HUES64 (cell line): Measurements from ENCODE around the gene STXBP4.

ENCODE experiments used
- H3K27ac ChIP-seq: 2 replicates; pipeline ENCODE4 v1.7.0; 2013; ENCODE audit warnings: low read depth, low read length, inconsistent platforms
- H3K27me3 ChIP-seq: 2 replicates; pipeline ENCODE4 v1.6.1; 2013; ENCODE audit warnings: mild to moderate bottlenecking, low read length; ENCODE audit not compliant: insufficient read depth
- H3K36me3 ChIP-seq: 2 replicates; pipeline ENCODE4 v1.6.1; 2013; ENCODE audit warnings: mild to moderate bottlenecking, low read length; ENCODE audit not compliant: insufficient read depth
- H3K4me1 ChIP-seq: 2 replicates; pipeline ENCODE4 v1.6.1; 2013; ENCODE audit warnings: mild to moderate bottlenecking, low read length, moderate library complexity; ENCODE audit not compliant: insufficient read depth
- H3K4me3 ChIP-seq: 2 replicates; pipeline ENCODE4 v1.5.1; 2013; ENCODE audit warnings: mild to moderate bottlenecking, low read length, moderate library complexity
- H3K9ac ChIP-seq: 2 replicates; pipeline ENCODE4 v1.6.1; 2013; ENCODE audit warnings: mild to moderate bottlenecking, low read depth, low read length
- H3K9me3 ChIP-seq: 2 replicates; pipeline ENCODE4 v1.6.1; 2013; ENCODE audit warnings: low read depth, low read length; ENCODE audit not compliant: insufficient read depth
- WGBS: fragments of 150-250, 120-280 bp; methylation state at CpG from one replicate; pipeline ENCODE4 v1.1.7; 2013; ENCODE audit warnings: missing lambda C conversion rate; 5-methylcytosine and 5-hydroxymethylcytosine counted together

Gene STXBP4

GRCh38 chr17:54944796-54945195 is 23.8 kb upstream of the STXBP4 start:
- Histone ChIP-seq H3K36me3 (peaks cover 77% of the 10 kb centered on the region), H3K27me3 (no peaks in the 10 kb centered on the region), H3K4me1 (no peaks in the 10 kb centered on the region), H3K9ac (no peak overlapping the region), H3K9me3 (no peaks in the 10 kb centered on the region), H3K27ac (no peak overlapping the region), H3K4me3 (no peak overlapping the region)
- 98% methylated on average over 1 of the region's 1 CpG for WGBS

GRCh38 chr17:54945231-54945630 is 23.3 kb upstream of the STXBP4 start:
- H3K9ac ChIP-seq = no peak overlapping the region
- H3K4me3 ChIP-seq = no peak overlapping the region
- H3K36me3 ChIP-seq = peaks cover 77% of the 10 kb centered on the region
- no peaks in the 10 kb centered on the region for H3K27me3 ChIP-seq
- no peaks in the 10 kb centered on the region for H3K4me1 ChIP-seq
- no CpG with 5 or more reads among the region's 1 CpG for WGBS
- H3K27ac ChIP-seq = no peak overlapping the region
- H3K9me3 ChIP-seq = no peaks in the 10 kb centered on the region

DNA sequence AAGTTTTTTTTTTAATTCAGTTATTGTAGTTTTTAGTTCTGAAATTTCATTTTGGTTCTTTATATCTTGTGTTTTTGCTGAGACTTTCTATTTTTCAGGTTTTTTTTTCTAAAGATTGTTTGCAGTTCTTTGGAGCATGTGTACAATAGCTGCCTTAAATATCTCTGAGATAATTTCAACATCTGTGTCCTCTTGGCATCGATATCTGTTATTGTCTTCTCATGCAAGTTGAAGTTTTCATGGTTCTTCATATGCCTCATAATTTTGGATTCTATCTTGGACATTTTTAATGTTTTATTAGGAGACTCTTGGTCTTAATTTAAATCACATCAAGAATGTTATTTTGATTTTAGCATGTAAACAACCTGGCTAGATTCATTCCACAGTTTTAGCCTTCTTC is 22.9 kb upstream of the STXBP4 start:
- 100% methylated on average over 1 of the region's 1 CpG for WGBS
- Histone ChIP-seq H3K9me3 (no peaks in the 10 kb centered on the region), H3K9ac (no peak overlapping the region), H3K4me3 (no peak overlapping the region), H3K27me3 (no peaks in the 10 kb centered on the region), H3K36me3 (peaks cover 77% of the 10 kb centered on the region), H3K27ac (no peak overlapping the region), H3K4me1 (no peaks in the 10 kb centered on the region)

- peaks cover 79% of the 10 kb centered on the region for H3K36me3 ChIP-seq
- H3K9me3 ChIP-seq = no peaks in the 10 kb centered on the region
- no peak overlapping the region for H3K4me3 ChIP-seq
- no peaks in the 10 kb centered on the region for H3K4me1 ChIP-seq
- no peak overlapping the region for H3K27ac ChIP-seq
- WGBS = 97% methylated on average over 2 of the region's 2 CpGs
- no peak overlapping the region for H3K9ac ChIP-seq
- no peaks in the 10 kb centered on the region for H3K27me3 ChIP-seq
These were observed 21.2 kb upstream of the STXBP4 start for GRCh38 chr17:54947396-54947795.

GRCh38 chr17:54948380-54948779 is 20.2 kb upstream of the STXBP4 start:
- Histone ChIP-seq H3K36me3 (peaks cover 80% of the 10 kb centered on the region), H3K9me3 (no peaks in the 10 kb centered on the region), H3K4me3 (no peak overlapping the region), H3K4me1 (no peaks in the 10 kb centered on the region), H3K27me3 (no peaks in the 10 kb centered on the region), H3K27ac (no peak overlapping the region), H3K9ac (no peak overlapping the region)
- 95% methylated on average over 5 of the region's 5 CpGs for WGBS

- H3K9me3 ChIP-seq = no peaks in the 10 kb centered on the region
- H3K4me3 ChIP-seq = no peak overlapping the region
- H3K27me3 ChIP-seq = no peaks in the 10 kb centered on the region
- H3K4me1 ChIP-seq = no peaks in the 10 kb centered on the region
- no peak overlapping the region for H3K27ac ChIP-seq
- 98% methylated on average over 2 of the region's 2 CpGs for WGBS
- peaks cover 96% of the 10 kb centered on the region for H3K36me3 ChIP-seq
- H3K9ac ChIP-seq = no peak overlapping the region
These were observed 18.4 kb upstream of the STXBP4 start for GRCh38 chr17:54950116-54950515.

DNA sequence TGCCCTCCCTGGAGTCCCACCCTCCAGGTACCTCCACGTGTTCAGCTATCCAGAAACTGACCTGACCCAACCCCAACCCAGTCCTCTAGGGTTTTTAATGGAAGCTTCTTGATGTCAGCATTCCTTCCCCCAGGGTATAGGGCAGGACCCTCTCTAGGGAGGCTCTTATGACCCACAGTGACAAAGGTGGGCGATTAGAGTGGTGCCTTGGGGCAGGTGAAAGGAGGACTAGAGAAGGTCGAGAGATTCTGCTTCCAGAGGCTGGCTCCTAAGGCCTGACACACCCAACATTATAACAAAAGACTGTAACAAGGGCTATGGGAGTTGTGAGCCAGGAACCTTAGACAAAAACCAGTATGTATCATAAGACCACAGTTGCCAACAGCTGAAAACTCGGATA is 17.3 kb upstream of the STXBP4 start:
- H3K9ac ChIP-seq = no peak overlapping the region
- no peak overlapping the region for H3K4me3 ChIP-seq
- no peaks in the 10 kb centered on the region for H3K27me3 ChIP-seq
- 87% methylated on average over 4 of the region's 4 CpGs for WGBS
- no peak overlapping the region for H3K27ac ChIP-seq
- H3K4me1 ChIP-seq = no peaks in the 10 kb centered on the region
- peaks cover 88% of the 10 kb centered on the region for H3K36me3 ChIP-seq
- H3K9me3 ChIP-seq = no peaks in the 10 kb centered on the region

DNA sequence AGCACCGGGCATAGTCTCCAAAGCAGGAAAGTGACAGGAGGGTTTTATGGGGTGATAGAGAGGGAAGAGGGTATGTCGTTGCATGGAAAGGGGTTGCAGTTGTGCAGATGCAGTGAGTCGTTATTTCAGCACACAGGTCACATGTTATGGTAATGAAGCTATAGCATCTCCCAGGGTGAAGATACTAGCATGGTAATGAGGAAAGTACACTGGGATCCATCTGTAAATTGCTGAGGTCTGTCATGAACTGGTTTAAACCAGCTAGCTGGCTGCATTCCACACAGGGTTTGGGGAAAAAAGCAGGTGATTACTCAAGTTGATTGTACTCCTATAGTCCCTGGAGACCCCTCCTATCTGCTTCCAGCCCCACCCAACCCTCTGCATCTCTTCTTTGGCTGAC is 11.8 kb upstream of the STXBP4 start:
- Histone ChIP-seq H3K4me1 (peaks cover 7% of the 10 kb centered on the region; the same call in 1 of the 2 replicates), H3K9ac (no peak overlapping the region), H3K9me3 (no peaks in the 10 kb centered on the region), H3K36me3 (peaks cover 82% of the 10 kb centered on the region), H3K27ac (no peak overlapping the region; the same call in 1 of the 2 replicates), H3K27me3 (no peaks in the 10 kb centered on the region), H3K4me3 (no peak overlapping the region)
- 59% methylated on average over 3 of the region's 3 CpGs for WGBS

DNA sequence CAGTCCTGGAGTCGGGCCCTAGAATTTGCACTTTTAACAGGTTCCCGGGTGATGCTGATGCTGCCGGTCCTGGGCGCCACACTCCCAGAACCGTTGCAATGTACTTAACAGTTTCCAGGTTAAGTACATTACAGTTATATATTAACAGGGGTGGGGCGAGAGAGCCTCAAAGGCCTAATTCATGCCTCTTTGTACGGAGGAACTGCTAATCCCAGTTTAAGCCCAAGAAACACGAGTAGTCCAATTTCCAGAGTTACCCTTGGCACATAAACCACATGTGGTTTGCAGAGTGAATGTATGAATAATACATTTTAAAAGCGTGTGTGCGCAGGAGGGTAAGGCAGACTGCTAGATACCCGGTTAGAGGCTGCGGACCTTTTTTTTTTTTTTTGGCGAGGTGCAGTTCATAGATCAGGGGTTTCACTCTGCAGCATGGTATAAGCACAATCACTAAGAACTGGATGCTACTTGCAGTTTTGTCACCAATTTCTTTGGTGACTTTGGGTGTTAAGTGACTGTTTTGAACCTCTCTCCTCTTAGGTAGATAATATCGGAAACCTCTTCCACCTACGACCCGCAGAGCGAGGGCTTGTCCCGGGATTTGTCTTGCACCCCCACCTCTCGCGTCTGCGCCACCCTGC is 824 bp upstream of the STXBP4 start:
- H3K36me3 ChIP-seq = peaks cover 36% of the 10 kb centered on the region
- peak overlapping the region; percentile 99 for H3K9ac ChIP-seq
- no peaks in the 10 kb centered on the region for H3K27me3 ChIP-seq
- peak overlapping the region; percentile 97 for H3K4me3 ChIP-seq
- H3K27ac ChIP-seq = peak overlapping the region; percentile 86
- no peaks in the 10 kb centered on the region for H3K9me3 ChIP-seq
- under 1% methylated on average over 19 of the region's 21 CpGs for WGBS
- peaks cover 6% of the 10 kb centered on the region; the same call in 1 of the 2 replicates for H3K4me1 ChIP-seq

DNA sequence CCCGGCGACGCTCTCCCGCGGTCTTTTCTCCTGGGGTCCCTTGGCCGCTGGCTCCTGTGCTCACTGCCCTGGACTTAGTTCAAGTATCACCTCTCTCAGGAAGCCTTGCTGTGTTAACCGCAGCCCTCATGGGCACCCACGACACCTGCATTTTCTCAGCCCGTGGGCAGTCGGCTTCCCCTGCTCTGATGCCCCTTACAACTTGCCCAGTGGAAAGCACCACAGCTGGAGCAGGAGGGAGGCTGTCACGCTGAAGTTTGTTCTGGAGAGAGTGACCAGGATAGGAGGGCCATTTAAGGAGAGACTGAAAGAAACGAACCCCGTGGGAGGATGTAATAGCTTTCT is 395 bp downstream of the STXBP4 start:
- no peaks in the 10 kb centered on the region for H3K9me3 ChIP-seq
- H3K27ac ChIP-seq = peak overlapping the region; percentile 86
- H3K36me3 ChIP-seq = peaks cover 24% of the 10 kb centered on the region
- under 1% methylated on average over 13 of the region's 13 CpGs for WGBS
- no peaks in the 10 kb centered on the region for H3K27me3 ChIP-seq
- peaks cover 6% of the 10 kb centered on the region; the same call in 1 of the 2 replicates for H3K4me1 ChIP-seq
- H3K4me3 ChIP-seq = peak overlapping the region; percentile 97
- peak overlapping the region; percentile 99 for H3K9ac ChIP-seq

DNA sequence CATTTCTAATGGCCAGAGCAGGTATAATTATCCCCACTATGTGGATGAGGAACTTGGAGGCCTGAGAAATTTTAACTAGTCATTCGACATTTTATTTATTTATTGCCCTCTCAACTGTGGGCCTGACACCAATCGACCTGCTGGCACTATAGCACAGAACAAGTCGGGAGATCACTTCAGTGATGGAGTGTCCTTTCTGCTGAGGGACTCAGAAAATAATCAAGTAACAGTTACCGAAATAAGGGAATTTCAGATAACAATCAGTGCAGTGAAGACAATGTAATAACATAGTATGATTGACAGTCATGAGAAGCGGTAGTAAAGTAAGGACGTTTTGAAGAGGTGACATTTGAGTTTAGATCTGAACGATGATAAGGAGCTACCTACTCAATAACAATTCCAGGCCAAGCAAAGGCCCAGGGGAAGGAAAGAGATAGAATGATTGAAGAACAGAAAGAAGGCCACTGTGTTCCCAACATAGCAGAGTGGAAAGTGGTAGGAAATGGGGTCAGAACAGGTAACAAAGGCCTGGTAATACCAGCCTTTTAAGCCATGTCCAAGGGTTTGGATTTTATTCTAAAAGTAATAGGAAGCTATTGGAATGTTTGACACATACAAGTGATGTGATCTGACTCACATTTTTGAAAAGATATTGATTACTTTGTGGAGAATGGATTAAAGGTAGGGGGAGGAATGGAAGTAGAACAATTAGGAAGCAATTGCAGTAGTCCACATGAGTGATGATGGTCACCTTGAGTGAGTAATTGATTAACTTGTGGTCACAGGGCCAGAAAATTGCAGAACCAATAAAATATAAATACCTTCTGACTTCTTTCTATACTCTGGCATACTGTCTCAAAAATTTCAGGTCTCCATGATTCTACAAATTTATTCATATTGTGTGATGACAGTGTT is 1.4 kb downstream of the STXBP4 start:
- no peaks in the 10 kb centered on the region for H3K9me3 ChIP-seq
- H3K4me3 ChIP-seq = peak overlapping the region; percentile 97
- H3K4me1 ChIP-seq = peaks cover 6% of the 10 kb centered on the region; the same call in 1 of the 2 replicates
- H3K9ac ChIP-seq = peak overlapping the region; percentile 99; the same call in 1 of the 2 replicates
- no peak overlapping the region for H3K27ac ChIP-seq
- H3K27me3 ChIP-seq = no peaks in the 10 kb centered on the region
- 87% methylated on average over 6 of the region's 7 CpGs for WGBS
- H3K36me3 ChIP-seq = peaks cover 14% of the 10 kb centered on the region
